Stimulated activated CD8-positive, alpha-beta memory T cell treated with anti-CD3 and anti-CD28 coated beads, Interleukin-7, amount 100 ng/mL, for 24 hours (primary cell): ENCODE measurements around the gene RDM1.

Experiments used
- DNase-seq: peaks from one replicate; pipeline ENCODE4 v3.0.0-alpha.2; 2020; ENCODE audit warnings: low read depth

Gene RDM1

DNA sequence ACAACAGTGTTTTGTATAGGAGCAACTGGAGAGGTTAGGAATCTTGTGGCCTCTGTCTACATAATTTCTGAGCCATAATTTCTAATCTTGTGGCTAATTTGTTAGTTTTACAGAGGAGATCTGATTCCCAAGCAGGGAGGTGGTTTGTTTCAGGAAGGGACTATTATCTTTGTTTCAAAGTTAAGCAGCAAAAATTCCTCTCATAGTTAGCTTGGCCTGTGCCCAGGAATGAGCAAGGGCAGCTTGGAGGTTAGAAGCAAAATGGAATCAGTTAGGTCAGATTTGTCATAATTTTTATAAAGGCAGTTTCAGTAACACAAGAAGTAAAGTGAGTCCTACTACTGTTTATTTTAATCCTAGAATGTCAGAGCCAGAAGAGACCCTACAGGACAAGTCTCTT is 2.0 kb upstream of the RDM1 start:
- no peak for DNase-seq

- no peak for DNase-seq
Observed at GRCh38 chr17:35931794-35932425, 1.3 kb upstream of the RDM1 start.

GRCh38 chr17:35927714-35928113 is 2.9 kb downstream of the RDM1 start:
- DNase-seq = no peak

DNA sequence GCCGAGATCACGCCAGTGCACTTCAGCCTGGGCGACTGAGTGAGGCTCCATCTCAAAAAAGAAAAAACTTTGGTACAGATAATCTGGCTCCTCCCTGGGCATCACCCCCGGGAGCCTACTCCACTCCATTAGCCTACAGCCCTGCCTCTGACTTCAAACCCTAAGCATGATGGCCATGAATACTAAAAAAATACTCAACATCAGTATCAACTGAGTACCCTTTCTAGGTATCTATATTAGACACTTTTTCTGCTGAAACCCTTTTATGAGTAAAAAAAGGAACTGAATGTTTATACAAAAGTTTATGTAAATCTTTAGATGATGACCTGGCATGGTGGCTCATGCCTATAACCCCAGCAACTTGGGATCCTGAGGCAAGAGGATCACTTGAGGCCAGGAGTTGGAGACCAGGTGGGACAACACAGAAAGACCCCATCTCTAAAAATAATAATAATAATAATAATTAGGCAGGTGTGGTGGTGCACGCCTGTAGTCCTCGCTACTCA is 6.9 kb downstream of the RDM1 start:
- no peak for DNase-seq

DNA sequence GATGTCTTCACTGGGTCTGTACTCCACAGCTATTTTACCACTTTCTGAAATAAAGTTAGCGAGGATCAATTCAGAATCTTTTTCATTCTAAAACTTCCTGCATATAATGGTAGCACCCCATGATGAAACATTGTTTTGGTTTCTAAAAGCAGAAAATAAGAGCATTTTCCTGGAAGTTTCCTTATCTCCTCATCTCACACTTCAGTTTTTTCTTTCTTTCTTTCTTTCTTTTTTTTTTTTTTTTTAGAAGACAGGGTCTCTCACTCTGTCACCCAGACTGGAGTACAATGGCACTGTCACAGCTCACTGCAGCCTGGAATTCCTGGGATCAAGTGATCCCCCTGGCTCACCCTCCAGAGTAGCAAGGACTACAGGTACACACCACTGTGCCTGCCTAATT is 10.3 kb downstream of the RDM1 start:
- DNase-seq = no peak

GRCh38 chr17:35918665-35919064 is 11.9 kb downstream of the RDM1 start:
- no peak for DNase-seq

- no peak for DNase-seq
Observed at GRCh38 chr17:35917519-35918213, 12.9 kb downstream of the RDM1 start.

DNA sequence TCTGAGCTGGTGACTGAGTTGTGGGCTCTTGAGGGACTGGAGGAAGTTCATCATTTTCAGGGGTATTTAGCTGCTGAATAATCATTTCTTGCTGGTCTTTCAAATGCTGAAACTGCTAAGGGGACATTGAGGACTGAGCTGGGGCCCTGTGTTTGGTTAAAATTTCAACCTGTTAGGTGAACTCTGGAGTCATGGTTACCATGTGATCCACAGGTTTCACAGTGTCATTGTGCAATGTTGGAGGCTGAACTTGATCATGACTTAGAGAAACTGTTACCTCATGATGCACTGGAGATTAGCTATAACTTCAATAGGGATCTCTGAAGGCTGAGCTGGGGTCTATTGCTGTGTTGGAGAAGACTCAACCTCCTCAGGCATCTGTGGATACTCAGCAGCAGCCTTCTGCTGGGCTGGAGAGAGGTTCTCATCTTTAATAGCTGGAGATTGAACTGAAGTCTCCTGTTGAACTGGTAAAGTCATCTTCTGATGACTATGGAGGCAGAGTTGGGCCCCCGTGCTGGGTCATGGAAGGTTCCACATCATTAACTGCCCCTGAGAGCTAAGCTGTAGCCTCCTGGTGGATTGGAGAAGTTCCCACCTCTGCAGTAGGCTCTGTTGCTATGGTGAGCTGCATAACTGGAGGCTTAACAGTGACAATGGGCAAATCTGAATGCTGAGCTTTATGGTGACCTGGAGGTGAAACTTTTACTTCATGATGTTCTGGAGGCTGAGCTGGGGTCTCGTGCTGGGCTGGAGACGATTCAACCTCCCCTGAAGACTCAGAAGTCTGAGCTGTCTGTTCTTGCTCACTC is 15.2 kb downstream of the RDM1 start:
- no peak for DNase-seq

DNA sequence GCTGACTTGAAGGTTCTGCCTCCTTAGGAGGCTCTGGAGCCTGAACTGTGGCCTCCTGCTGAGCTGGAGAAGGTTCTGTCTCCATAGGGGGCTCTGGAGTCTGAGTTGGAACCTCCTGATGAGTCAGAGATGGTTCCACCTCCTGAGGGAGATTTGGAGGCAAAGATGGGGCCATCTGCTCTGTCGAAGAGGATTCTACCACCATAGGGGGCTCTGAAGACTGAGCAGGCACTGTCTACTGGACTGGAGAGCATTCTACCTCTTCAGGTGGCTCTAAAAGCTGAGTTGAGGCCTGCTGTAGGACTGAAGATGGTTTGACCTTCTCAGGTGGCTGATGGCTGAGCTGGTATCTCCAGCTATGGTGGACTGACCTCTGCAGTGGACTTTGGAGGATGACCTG is 16.2 kb downstream of the RDM1 start:
- DNase-seq = no peak

- DNase-seq = no peak
Observed at GRCh38 chr17:35913609-35914008, 17.0 kb downstream of the RDM1 start.

DNA sequence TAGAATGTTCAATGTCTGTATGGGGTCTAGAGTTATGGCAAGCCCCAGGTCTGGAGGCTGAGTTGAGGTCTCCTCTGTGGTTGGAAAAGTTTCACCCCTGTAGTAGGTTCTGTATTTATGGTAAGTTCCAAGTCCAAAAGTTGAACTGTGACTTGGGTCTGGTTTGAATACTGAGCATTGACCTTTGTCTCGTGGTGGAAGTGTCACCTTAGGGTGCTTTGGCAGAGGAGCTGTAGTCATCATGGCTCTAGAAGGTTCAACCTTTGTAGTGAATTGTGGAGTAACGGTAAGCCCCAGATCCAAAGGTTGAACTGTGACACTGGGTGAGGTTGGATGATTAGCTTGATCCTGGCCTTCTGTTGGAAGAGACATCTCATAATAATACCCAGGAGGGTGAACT is 17.6 kb downstream of the RDM1 start:
- no peak for DNase-seq

- no peak for DNase-seq
Observed at GRCh38 chr17:35912339-35912912, 18.1 kb downstream of the RDM1 start.

GRCh38 chr17:35909408-35909807 is 21.2 kb downstream of the RDM1 start:
- no peak for DNase-seq

GRCh38 chr17:35907691-35908090 is 22.9 kb downstream of the RDM1 start:
- DNase-seq = no peak

GRCh38 chr17:35906926-35907637 is 23.5 kb downstream of the RDM1 start:
- no peak for DNase-seq

- DNase-seq = no peak
Observed at GRCh38 chr17:35906191-35906925, 24.2 kb downstream of the RDM1 start.

- DNase-seq = no peak
Observed at GRCh38 chr17:35903451-35903850, 27.1 kb downstream of the RDM1 start.

DNA sequence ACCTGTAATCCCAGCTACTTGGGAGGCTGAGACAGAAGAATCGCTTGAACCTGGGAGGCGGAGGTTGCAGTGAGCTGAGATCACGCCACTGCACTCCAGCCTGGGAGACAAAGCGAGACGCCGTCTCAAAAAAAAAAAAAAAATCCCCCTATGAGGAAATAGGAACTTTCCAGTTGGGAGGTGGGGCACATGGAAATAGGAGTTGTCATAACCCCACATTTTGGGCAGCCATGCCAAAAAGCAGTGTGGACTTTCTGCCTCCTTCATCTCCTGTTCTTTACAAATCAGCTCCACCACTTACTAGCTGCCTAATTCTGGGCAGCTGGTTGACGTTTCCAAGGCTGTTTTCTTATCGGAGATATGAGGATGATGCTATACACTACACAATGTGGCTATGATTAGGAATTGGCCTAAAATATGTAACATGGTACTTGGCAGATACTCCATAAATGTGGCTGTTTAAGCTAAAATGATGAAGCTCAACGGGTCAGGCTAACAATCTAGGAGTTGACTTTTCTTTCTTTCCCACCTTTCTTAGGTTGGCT is 28.9 kb downstream of the RDM1 start:
- no peak for DNase-seq

GRCh38 chr17:35900708-35901480 is 29.7 kb downstream of the RDM1 start:
- no peak for DNase-seq

DNA sequence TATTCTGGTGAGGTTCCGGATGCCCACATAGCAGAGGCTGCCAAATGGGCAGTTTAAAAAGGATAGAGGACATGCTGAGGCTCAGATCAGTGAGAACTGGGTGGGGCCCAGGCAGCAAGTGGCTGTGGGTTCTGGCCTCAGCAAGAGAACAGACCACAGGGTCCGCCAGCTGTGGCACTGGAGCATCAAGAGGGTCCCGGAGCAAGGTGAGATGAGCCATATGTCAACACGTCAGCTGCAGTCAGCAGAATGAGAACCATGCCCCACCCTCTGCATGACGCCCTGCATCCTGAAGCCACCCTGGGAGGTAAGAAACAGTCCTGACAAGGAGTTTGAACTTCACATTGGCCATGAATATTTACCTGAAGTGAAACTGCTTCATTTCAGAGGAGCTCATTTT is 30.3 kb downstream of the RDM1 start:
- no peak for DNase-seq
